ENCODE data around the gene GALNT7. TPM values are rescaled to one million over a fixed set of nuclear protein-coding genes. Genes with fewer than 3 reads are reported as not detected.

Gene GALNT7
- total RNA-seq, 2 donors from 2014 or later, result 10.1 to 12.8 TPM

DNA sequence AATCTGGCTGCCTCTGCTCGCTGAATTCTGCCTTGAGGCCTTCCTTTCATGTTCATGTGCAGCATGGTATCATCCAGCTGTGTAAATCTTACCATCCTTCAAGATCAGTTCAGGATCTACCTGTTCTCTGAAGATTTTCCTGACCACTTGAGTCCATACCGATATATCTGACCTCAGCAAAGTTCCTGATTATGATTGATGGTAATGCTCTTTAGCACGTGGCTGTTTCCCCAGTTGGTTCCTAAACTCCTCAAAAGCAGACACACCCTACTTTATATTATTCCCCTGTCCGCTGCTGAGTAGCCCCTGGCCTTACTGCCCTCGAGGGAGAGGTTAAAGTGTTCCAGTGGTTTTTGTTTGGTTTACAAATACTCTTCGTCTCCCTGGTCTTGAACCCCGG, 20.0 kb downstream of the GALNT7 start:
- H3K4me1 Mint-ChIP-seq (ENCODE audit: low read depth), result peaks cover 75% of the 10 kb centered on the region
- no peak for ATAC-seq (replicated peaks in 1 of 2)
- H3K36me3 Mint-ChIP-seq (ENCODE audit: insufficient read depth in 2 of 2), result peaks cover 0 to 1% of the 10 kb centered on the region in 2 donors
- no peak for DNase-seq
- no peak overlapping the region for H3K27ac Mint-ChIP-seq
- H3K4me3 Mint-ChIP-seq, result no peak overlapping the region
- H3K9me3 Mint-ChIP-seq, result no peaks in the 10 kb centered on the region
- H3K27me3 Mint-ChIP-seq (ENCODE audit: low read depth), result no peaks in the 10 kb centered on the region

DNA sequence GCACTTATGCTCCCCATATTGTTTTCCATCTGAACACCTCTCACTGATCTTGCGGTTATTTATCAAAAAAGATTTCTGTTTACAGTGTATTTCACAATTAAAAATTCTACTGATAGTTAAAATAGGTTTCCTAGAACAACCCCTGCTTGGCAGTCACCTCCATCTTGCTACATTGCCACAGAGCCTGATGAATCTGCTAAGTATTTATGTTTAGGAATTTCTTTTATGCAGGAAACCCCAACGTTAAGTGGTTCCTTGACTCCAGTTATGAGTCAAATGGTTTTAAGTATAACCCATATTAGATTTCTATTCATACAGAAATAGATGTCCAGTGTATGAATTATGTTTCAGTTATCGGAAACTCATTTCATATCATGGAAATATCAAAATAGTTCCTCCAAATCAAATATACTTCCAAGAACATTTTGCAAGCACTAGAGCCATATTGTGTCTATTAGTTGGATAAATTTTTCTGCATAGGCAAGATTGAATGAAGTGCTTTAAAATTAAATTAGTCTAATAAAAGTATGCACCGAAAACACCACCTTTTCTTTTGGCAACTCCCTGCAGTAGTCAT, 20.6 kb downstream of the GALNT7 start:
- Mint-ChIP-seq H3K36me3 (ENCODE audit: insufficient read depth in 2 of 2) (peaks cover 0 to 1% of the 10 kb centered on the region in 2 donors), H3K4me1 (ENCODE audit: low read depth) (peaks cover 80% of the 10 kb centered on the region), H3K27ac (no peak overlapping the region), H3K9me3 (no peaks in the 10 kb centered on the region), H3K4me3 (no peak overlapping the region), H3K27me3 (ENCODE audit: low read depth) (no peaks in the 10 kb centered on the region)
- DNase-seq (no peak), ATAC-seq (replicated peaks in 1 of 2) (no peak)

DNA sequence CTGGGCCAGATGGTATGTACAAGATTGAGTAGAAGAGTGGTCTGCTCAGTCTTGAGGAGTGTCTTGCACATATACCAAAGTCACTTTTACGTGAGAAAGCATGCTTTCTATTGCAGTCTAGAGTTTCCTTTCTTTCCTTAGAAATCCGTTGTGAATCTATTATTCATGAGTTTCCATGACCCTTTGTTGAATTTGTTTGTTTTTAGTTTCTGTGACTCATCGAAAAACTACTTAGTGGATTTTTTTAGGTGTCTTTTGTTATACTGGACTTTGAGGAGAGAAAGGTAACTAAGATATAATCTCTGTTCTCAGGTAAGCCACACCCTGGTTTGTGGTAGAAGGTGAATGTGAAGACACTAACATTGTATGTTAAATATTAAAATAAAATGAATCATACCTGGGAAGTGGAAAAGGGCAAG, 23.0 kb downstream of the GALNT7 start:
- H3K36me3 Mint-ChIP-seq (ENCODE audit: insufficient read depth in 2 of 2), result peaks cover 0 to 1% of the 10 kb centered on the region in 2 donors
- ATAC-seq (replicated peaks in 1 of 2) (peak; percentile 81 to 87), DNase-seq (no peak)
- peak overlapping the region; percentile 28 to 38 for H3K4me3 Mint-ChIP-seq
- no peaks in the 10 kb centered on the region for H3K9me3 Mint-ChIP-seq
- no peaks in the 10 kb centered on the region for H3K27me3 Mint-ChIP-seq (ENCODE audit: low read depth)
- peaks cover 70% of the 10 kb centered on the region for H3K4me1 Mint-ChIP-seq (ENCODE audit: low read depth)
- H3K27ac Mint-ChIP-seq, result peak overlapping the region; percentile 14

DNA sequence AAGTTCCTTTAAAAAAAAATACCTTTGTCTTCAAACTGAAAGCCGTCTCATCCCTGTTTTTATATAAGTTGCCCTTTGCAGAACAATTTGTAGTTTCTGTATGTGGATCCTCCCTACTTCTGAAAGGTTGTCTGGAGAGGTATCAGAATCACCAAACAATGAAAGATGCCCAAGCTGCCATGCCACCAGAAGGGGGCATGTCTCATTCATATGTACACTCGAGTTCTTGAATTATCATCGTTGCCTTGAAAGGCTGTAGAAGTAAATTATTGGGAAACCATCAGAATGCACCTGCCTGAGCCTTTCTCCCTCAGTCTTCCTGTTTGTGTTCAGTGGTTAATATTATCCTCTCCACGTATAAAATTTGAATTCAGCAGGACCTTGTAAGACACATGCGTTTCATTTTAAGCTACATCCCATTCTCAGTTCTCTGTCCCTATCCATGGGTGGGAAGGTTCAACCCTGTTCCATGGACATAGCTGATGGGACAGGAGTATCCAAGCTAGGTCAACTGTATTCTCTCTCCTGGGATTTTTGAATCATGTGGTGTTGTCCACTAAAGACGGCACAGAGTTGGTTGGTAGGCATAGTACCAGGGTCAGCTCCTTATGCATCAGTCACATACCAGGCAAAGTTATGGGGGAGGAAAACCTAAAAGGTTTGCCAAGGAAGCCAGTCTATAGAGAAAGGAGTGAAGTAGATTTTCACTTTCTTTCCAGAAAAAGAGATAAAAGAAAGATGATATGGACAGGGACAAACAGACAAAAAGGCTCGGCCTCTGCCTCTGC, 24.0 kb downstream of the GALNT7 start:
- ATAC-seq (replicated peaks in 1 of 2), result peak in 1 of 2 donors; percentile 31
- Mint-ChIP-seq H3K4me1 (ENCODE audit: low read depth) (peaks cover 64% of the 10 kb centered on the region), H3K27me3 (ENCODE audit: low read depth) (no peaks in the 10 kb centered on the region), H3K36me3 (ENCODE audit: insufficient read depth in 2 of 2) (peaks cover 0 to 1% of the 10 kb centered on the region in 2 donors), H3K9me3 (no peaks in the 10 kb centered on the region), H3K27ac (no peak overlapping the region), H3K4me3 (peak overlapping the region; percentile 29 to 46)
- no peak for DNase-seq

- peaks cover 52% of the 10 kb centered on the region for H3K4me1 Mint-ChIP-seq (ENCODE audit: low read depth)
- H3K27me3 Mint-ChIP-seq (ENCODE audit: low read depth), result no peaks in the 10 kb centered on the region
- no peak overlapping the region for H3K4me3 Mint-ChIP-seq
- H3K36me3 Mint-ChIP-seq (ENCODE audit: insufficient read depth in 2 of 2), result no peaks in the 10 kb centered on the region
- DNase-seq, result no peak
- H3K9me3 Mint-ChIP-seq, result no peaks in the 10 kb centered on the region
- ATAC-seq (replicated peaks in 1 of 2), result no peak
- H3K27ac Mint-ChIP-seq, result no peak overlapping the region
These were observed 25.5 kb downstream of the GALNT7 start for GRCh38 chr4:173194157-173194556.

- H3K27ac Mint-ChIP-seq, result no peak overlapping the region
- DNase-seq, result no peak
- no peaks in the 10 kb centered on the region for H3K9me3 Mint-ChIP-seq
- H3K36me3 Mint-ChIP-seq (ENCODE audit: insufficient read depth in 2 of 2), result no peaks in the 10 kb centered on the region
- H3K4me3 Mint-ChIP-seq, result no peak overlapping the region
- H3K27me3 Mint-ChIP-seq (ENCODE audit: low read depth), result no peaks in the 10 kb centered on the region
- no peak for ATAC-seq (replicated peaks in 1 of 2)
- peaks cover 43% of the 10 kb centered on the region for H3K4me1 Mint-ChIP-seq (ENCODE audit: low read depth)
These were observed 26.5 kb downstream of the GALNT7 start for GRCh38 chr4:173195109-173195508.

DNA sequence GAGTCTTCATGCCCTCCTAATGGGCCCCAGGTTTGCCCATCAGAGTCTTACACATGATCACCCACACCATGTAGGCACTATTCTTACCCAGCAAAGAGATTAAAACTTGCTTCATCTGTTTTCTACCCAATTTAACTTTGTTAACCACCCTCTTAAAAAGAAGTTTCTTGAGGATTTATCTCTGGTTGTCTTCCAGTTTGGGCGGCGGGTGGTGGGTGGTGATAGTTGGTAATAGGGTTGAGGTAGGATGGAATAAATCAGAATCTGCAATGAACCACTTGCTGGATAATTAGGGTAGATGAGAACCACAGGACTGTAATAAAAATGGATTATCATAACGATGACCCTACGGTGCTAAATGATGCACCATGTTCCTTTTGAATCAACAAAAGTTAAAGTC, 30.9 kb downstream of the GALNT7 start:
- Mint-ChIP-seq H3K27me3 (ENCODE audit: low read depth) (no peaks in the 10 kb centered on the region), H3K36me3 (ENCODE audit: insufficient read depth in 2 of 2) (peaks cover 8 to 13% of the 10 kb centered on the region in 2 donors), H3K4me3 (no peak overlapping the region), H3K27ac (no peak overlapping the region), H3K9me3 (peaks cover 7% of the 10 kb centered on the region in 2 donors), H3K4me1 (ENCODE audit: low read depth) (peaks cover 11% of the 10 kb centered on the region)
- ATAC-seq (replicated peaks in 1 of 2) (no peak), DNase-seq (no peak)

DNA sequence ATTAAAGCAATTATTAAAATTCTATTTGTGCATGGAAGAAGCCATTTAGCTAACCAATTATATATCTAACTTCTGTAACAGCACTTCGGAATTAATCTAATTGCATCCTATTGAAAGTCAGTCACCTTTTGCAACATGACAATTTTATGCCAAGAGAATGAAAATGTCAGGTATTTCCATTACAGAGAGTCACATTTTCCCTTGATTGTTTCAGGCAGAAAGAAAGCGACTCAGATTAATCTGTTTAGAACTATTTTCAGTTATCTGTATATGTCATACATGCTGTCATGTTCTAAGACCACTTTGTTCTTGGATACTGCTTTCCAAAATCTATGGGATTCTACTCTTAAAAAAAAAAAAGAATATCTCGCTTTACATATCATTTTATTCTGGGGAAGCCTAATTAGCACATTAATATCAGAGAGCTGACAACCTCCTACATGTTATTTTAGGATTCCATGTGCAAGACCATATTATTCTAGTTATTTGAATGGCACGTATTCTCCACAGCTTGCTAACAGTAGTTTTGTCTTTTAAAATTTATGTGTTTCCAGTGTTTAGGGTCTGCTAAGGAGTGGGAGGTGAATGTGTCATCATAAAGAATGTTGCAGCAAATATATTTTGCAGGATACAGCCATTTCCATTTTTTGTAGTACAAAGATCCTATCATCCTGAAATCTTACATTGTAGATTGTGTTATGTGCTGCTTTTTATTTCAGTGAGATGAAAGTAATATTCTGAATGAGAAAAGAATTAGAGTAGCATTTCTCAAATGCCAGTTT, 31.7 kb downstream of the GALNT7 start:
- H3K4me3 Mint-ChIP-seq, result no peak overlapping the region
- H3K27me3 Mint-ChIP-seq (ENCODE audit: low read depth), result no peaks in the 10 kb centered on the region
- peaks cover 7% of the 10 kb centered on the region in 2 donors for H3K9me3 Mint-ChIP-seq
- peaks cover 5% of the 10 kb centered on the region for H3K4me1 Mint-ChIP-seq (ENCODE audit: low read depth)
- ATAC-seq (replicated peaks in 1 of 2), result no peak
- peaks cover 8 to 15% of the 10 kb centered on the region in 2 donors for H3K36me3 Mint-ChIP-seq (ENCODE audit: insufficient read depth in 2 of 2)
- no peak overlapping the region for H3K27ac Mint-ChIP-seq
- no peak for DNase-seq

DNA sequence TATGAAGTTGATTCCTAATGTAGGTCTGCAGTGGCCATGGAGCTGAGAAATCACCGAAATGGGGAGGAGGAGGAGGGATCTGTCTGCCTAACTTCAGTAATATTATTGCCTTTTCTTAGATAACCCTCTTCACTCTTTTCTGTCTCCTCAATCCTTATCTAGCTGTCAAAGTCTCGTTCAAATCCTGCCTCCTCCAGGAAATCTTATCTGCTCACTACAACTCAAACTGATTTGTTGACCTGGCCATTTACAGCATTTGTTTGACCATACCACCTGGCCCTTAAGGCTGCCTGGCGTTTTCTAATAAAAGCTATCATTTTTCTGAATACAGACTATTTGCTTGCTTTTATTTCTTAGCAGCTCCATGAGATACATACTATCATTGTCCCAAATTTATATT, 33.8 kb downstream of the GALNT7 start:
- no peak for DNase-seq
- no peak overlapping the region for H3K27ac Mint-ChIP-seq
- peaks cover 8 to 15% of the 10 kb centered on the region in 2 donors for H3K36me3 Mint-ChIP-seq (ENCODE audit: insufficient read depth in 2 of 2)
- H3K27me3 Mint-ChIP-seq (ENCODE audit: low read depth), result no peaks in the 10 kb centered on the region
- ATAC-seq (replicated peaks in 1 of 2), result no peak
- H3K9me3 Mint-ChIP-seq, result peaks cover 7% of the 10 kb centered on the region in 2 donors
- H3K4me3 Mint-ChIP-seq, result no peak overlapping the region
- no peaks in the 10 kb centered on the region for H3K4me1 Mint-ChIP-seq (ENCODE audit: low read depth)

GRCh38 chr4:173205656-173206055, 37.0 kb downstream of the GALNT7 start:
- H3K27me3 Mint-ChIP-seq (ENCODE audit: low read depth), result no peaks in the 10 kb centered on the region
- ATAC-seq (replicated peaks in 1 of 2) (no peak), DNase-seq (no peak)
- peaks cover 7% of the 10 kb centered on the region in 2 donors for H3K9me3 Mint-ChIP-seq
- H3K4me1 Mint-ChIP-seq (ENCODE audit: low read depth), result no peaks in the 10 kb centered on the region
- H3K36me3 Mint-ChIP-seq (ENCODE audit: insufficient read depth in 2 of 2), result peaks cover 8 to 15% of the 10 kb centered on the region in 2 donors
- H3K4me3 Mint-ChIP-seq, result no peak overlapping the region
- H3K27ac Mint-ChIP-seq, result no peak overlapping the region

GRCh38 chr4:173208420-173208819, 39.8 kb downstream of the GALNT7 start:
- H3K9me3 Mint-ChIP-seq, result peaks cover 5 to 7% of the 10 kb centered on the region in 2 donors
- H3K27ac Mint-ChIP-seq, result no peak overlapping the region
- ATAC-seq (replicated peaks in 1 of 2), result no peak

GRCh38 chr4:173211222-173211621, 42.6 kb downstream of the GALNT7 start:
- ATAC-seq (replicated peaks in 1 of 2) (no peak), DNase-seq (no peak)
- Mint-ChIP-seq H3K9me3 (no peaks in the 10 kb centered on the region), H3K27me3 (ENCODE audit: low read depth) (no peaks in the 10 kb centered on the region), H3K27ac (no peak overlapping the region), H3K4me3 (no peak overlapping the region), H3K36me3 (ENCODE audit: insufficient read depth in 2 of 2) (no peaks in the 10 kb centered on the region), H3K4me1 (ENCODE audit: low read depth) (peaks cover 25% of the 10 kb centered on the region)

More at GRCh38 chr4:173208420-173208819, 39.8 kb downstream of the GALNT7 start:
- peaks cover 21% of the 10 kb centered on the region for H3K4me1 Mint-ChIP-seq (ENCODE audit: low read depth)
- peaks cover 7 to 11% of the 10 kb centered on the region in 2 donors for H3K36me3 Mint-ChIP-seq (ENCODE audit: insufficient read depth in 2 of 2)
- no peak for DNase-seq
- no peak overlapping the region for H3K4me3 Mint-ChIP-seq
- no peaks in the 10 kb centered on the region for H3K27me3 Mint-ChIP-seq (ENCODE audit: low read depth)

GRCh38 chr4:173211838-173212237, 43.2 kb downstream of the GALNT7 start:
- no peaks in the 10 kb centered on the region for H3K36me3 Mint-ChIP-seq (ENCODE audit: insufficient read depth in 2 of 2)
- peaks cover 26% of the 10 kb centered on the region for H3K4me1 Mint-ChIP-seq (ENCODE audit: low read depth)

More at GRCh38 chr4:173211838-173212237, 43.2 kb downstream of the GALNT7 start:
- Mint-ChIP-seq H3K27me3 (ENCODE audit: low read depth) (no peaks in the 10 kb centered on the region), H3K9me3 (no peaks in the 10 kb centered on the region), H3K27ac (no peak overlapping the region), H3K4me3 (no peak overlapping the region)
- ATAC-seq (replicated peaks in 1 of 2) (no peak), DNase-seq (no peak)

Data from activated T-cell treated with anti-CD3 and anti-CD28 coated beads, Interleukin-2, amount 50 U/mL, for 72 hours (primary cell).